ENCODE data around the gene PTRH1. TPM values are rescaled to one million over a fixed set of nuclear protein-coding genes. Genes with fewer than 3 reads are reported as not detected.

Gene PTRH1
- total RNA-seq, 6 experiments from 2014 or later = 4.8 to 21.2 (median 6.8) TPM

DNA sequence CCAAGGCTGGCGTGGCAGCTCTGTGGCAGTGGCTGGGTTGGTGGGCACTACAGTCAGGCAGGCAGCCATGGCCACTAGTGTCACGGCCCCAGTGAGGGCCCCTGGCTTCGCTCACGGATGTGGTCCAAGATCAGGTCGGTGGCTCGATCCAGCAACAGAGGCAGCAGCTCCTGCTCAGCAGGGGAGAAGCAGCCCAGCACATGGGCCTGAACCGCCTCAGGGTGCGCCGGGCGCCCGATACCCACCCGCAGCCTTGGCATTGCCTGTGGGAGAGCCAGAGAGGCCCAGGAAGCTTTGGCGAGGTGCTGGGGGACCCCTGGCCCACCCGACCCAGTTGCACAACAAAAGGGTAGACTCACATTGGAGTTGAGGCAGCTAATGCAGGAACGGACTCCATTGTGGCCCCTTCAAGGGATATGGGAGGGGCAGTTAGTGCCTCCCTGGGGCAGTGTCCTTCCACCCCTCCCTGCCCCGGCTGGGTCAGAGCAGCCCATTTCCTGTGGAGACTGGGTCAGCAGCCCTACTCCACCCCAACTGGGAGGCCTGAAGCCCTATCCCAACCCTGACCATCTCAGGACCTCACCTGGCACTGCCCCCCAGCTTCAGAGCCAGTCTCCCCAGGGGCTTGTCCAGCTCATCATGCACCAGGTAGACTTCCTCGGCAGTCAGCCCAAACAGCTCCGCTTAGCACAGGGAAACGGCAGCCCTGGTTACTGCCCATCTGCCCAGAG, 1.3 kb downstream of the PTRH1 start:
- DNase-seq (peak in 1 of 3 donors; percentile 46), ATAC-seq (no peak)
- intact Hi-C loops (cut with DNase I) = no loop called here
- Histone ChIP-seq H3K4me1 (peaks cover 0 to 5% (median 0%) of the 10 kb centered on the region in 4 donors), H3K9me3 (no peaks in the 10 kb centered on the region), H3K4me3 (peak overlapping the region in 2 of 3 donors; percentile 60 to 88), H3K27me3 (no peaks in the 10 kb centered on the region), H3K27ac (no peak overlapping the region), H3K36me3 (no peaks in the 10 kb centered on the region)
- TF ChIP-seq, protein P1, sequence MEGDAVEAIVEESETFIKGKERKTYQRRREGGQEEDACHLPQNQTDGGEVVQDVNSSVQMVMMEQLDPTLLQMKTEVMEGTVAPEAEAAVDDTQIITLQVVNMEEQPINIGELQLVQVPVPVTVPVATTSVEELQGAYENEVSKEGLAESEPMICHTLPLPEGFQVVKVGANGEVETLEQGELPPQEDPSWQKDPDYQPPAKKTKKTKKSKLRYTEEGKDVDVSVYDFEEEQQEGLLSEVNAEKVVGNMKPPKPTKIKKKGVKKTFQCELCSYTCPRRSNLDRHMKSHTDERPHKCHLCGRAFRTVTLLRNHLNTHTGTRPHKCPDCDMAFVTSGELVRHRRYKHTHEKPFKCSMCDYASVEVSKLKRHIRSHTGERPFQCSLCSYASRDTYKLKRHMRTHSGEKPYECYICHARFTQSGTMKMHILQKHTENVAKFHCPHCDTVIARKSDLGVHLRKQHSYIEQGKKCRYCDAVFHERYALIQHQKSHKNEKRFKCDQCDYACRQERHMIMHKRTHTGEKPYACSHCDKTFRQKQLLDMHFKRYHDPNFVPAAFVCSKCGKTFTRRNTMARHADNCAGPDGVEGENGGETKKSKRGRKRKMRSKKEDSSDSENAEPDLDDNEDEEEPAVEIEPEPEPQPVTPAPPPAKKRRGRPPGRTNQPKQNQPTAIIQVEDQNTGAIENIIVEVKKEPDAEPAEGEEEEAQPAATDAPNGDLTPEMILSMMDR (IDR thresholded peaks at IDR 0.05) = no peak
- TF ChIP-seq POLR2A (IDR thresholded peaks at IDR 0.05) = no peak
- WGBS (ENCODE audit: insufficient coverage, low coverage, low lambda C conversion rate, missing lambda C conversion rate) = 80% methylated on average over 1 of the region's 19 CpGs

DNA sequence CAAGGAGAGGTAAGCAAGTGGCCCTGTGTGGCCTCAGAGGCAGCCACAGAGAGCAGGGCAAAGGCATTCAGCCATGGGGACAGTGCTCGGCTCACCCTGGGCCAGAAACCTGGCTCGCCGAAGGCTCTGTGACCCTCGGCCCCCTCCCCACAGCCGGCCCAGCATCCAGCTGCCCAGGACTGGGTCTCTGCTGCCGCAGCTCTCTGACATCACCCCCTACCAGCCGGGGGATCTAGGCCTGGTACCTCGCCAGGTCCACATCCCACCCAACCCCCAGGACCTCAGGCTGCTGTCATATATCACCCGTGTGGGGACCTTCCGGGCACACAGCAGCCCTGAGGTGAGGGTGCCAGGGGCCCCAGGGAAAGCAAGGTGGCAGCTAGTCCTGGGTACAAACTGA, 2.6 kb downstream of the PTRH1 start:
- no peak for ATAC-seq
- H3K4me1 ChIP-seq = peaks cover 0 to 5% (median 0%) of the 10 kb centered on the region in 4 donors
- DNase-seq = peak in 1 of 3 donors; percentile 45
- no CpG with 5 or more reads among the region's 10 CpGs for WGBS (ENCODE audit: insufficient coverage, low coverage, low lambda C conversion rate, missing lambda C conversion rate)
- intact Hi-C loops (cut with DNase I) = no loop called here
- H3K27ac ChIP-seq = no peak overlapping the region
- H3K27me3 ChIP-seq = no peaks in the 10 kb centered on the region
- no peaks in the 10 kb centered on the region for H3K36me3 ChIP-seq
- no peak for TF ChIP-seq POLR2A (IDR thresholded peaks at IDR 0.05)
- TF ChIP-seq, protein P1 (IDR thresholded peaks at IDR 0.05) = no peak
- no peaks in the 10 kb centered on the region for H3K9me3 ChIP-seq
- H3K4me3 ChIP-seq = no peak overlapping the region

DNA sequence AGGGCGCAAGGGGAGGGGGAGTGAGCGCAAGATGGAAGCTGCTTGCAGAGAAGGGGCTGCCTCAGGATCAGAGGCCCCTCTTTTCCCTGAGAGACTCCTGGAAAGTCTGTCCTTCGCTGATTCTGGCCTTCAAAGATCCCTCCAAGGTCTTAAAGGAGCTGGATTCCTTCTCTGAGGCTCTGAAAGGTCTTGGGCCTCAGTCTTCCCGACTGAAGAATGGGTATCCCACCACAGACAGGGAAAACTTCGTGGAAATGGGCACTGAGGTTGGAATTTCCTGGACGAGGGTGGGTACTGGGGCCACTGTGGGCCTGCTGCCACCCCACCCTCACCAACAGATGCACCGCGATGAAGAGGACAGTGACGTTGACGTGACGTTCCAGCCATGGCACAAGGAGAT, 3.1 kb downstream of the PTRH1 start:
- ATAC-seq (no peak), DNase-seq (no peak)
- Histone ChIP-seq H3K4me3 (no peak overlapping the region), H3K27me3 (no peaks in the 10 kb centered on the region), H3K4me1 (peaks cover 0 to 5% (median 0%) of the 10 kb centered on the region in 4 donors), H3K27ac (no peak overlapping the region), H3K9me3 (no peaks in the 10 kb centered on the region), H3K36me3 (no peaks in the 10 kb centered on the region)
- intact Hi-C loops (cut with DNase I) = no loop called here
- 71% methylated on average over 5 of the region's 11 CpGs for WGBS (ENCODE audit: insufficient coverage, low coverage, low lambda C conversion rate, missing lambda C conversion rate)
- TF ChIP-seq POLR2A (IDR thresholded peaks at IDR 0.05) = no peak
- TF ChIP-seq, protein P1 (IDR thresholded peaks at IDR 0.05) = no peak

DNA sequence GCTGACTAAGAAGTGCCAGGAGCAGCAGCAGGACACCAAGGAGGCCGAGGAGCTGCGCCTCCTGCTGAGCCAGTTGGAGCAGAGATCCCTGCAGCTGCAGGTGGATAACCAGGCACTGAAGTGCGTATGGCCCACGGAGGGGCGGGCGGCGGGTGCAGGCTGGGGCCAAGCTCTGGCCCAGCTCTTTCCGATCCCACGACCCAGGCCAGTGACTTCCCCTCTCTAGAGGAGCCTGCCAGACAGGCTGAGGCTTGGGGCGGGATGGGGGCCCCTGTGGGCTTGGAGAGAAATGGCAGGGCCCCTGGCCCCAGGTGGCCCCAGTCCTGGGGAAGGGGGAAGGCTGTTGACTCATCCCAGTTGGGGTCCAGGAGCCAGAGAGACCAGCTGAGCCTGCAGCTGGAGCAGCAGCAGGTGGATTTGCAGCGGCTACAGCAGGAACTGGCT, 3.6 kb downstream of the PTRH1 start:
- peaks cover 0 to 5% (median 0%) of the 10 kb centered on the region in 4 donors for H3K4me1 ChIP-seq
- DNase-seq (peak in 1 of 3 donors; percentile 45), ATAC-seq (no peak)
- TF ChIP-seq, protein P1 (IDR thresholded peaks at IDR 0.05) = no peak
- no peak for TF ChIP-seq POLR2A (IDR thresholded peaks at IDR 0.05)
- no peaks in the 10 kb centered on the region for H3K36me3 ChIP-seq
- intact Hi-C loops (cut with DNase I) = no loop called here
- no peak overlapping the region for H3K4me3 ChIP-seq
- no peaks in the 10 kb centered on the region for H3K27me3 ChIP-seq
- WGBS (ENCODE audit: insufficient coverage, low coverage, low lambda C conversion rate, missing lambda C conversion rate) = no CpG with 5 or more reads among the region's 11 CpGs
- H3K9me3 ChIP-seq = no peaks in the 10 kb centered on the region
- H3K27ac ChIP-seq = no peak overlapping the region
